DMS53 (cell line): Measurements from ENCODE around the gene CFAP70.
A peak's percentile ranks its signal among the peaks of the same experiment; 100 is the strongest.
"Not testable (repeated sequence)": the region's sequence is repeated elsewhere in the genome, so short reads cannot be mapped to it uniquely, and the experiment has no call there.

Source experiments
- DNase-seq: peaks from one replicate; lab custom pipeline; 2025; lab: John Stamatoyannopoulos, UW

The CFAP70 gene

GRCh38 chr10:73339436-73339835 is 19.2 kb downstream of the CFAP70 start:
- DNase-seq = no peak

GRCh38 chr10:73338801-73339368 is 19.8 kb downstream of the CFAP70 start:
- DNase-seq = no peak

GRCh38 chr10:73333202-73333601 is 25.5 kb downstream of the CFAP70 start:
- DNase-seq = no peak

- no peak for DNase-seq
Measured at GRCh38 chr10:73332379-73332778, 26.3 kb downstream of the CFAP70 start.

GRCh38 chr10:73328523-73328922 is 30.1 kb downstream of the CFAP70 start:
- not testable (repeated sequence) for DNase-seq

GRCh38 chr10:73325290-73325689 is 33.4 kb downstream of the CFAP70 start:
- DNase-seq = not testable (repeated sequence)

GRCh38 chr10:73323582-73323981 is 35.1 kb downstream of the CFAP70 start:
- not testable (repeated sequence) for DNase-seq

GRCh38 chr10:73310475-73310874 is 48.2 kb downstream of the CFAP70 start:
- DNase-seq = no peak

GRCh38 chr10:73307203-73307800 is 51.4 kb downstream of the CFAP70 start:
- no peak for DNase-seq

- peak; percentile 3 for DNase-seq
Measured at GRCh38 chr10:73306171-73306708, 52.4 kb downstream of the CFAP70 start.

GRCh38 chr10:73296946-73297345 is 61.7 kb downstream of the CFAP70 start:
- DNase-seq = no peak

GRCh38 chr10:73293461-73293860 is 65.2 kb downstream of the CFAP70 start:
- no peak for DNase-seq

- DNase-seq = no peak
Measured at GRCh38 chr10:73289958-73290357, 68.7 kb downstream of the CFAP70 start.

GRCh38 chr10:73287441-73287840 is 71.2 kb downstream of the CFAP70 start:
- DNase-seq = no peak

GRCh38 chr10:73281097-73281496 is 77.6 kb downstream of the CFAP70 start:
- DNase-seq = no peak

- no peak for DNase-seq
Measured at GRCh38 chr10:73264423-73264822, 94.2 kb downstream of the CFAP70 start.

- DNase-seq = peak; percentile 58
Measured at GRCh38 chr10:73263693-73264347, 94.8 kb downstream of the CFAP70 start.

GRCh38 chr10:73262880-73263555 is 95.6 kb downstream of the CFAP70 start:
- no peak for DNase-seq

- DNase-seq = peak; percentile 89
Measured at GRCh38 chr10:73262105-73262730, 96.4 kb downstream of the CFAP70 start.

GRCh38 chr10:73261362-73261995 is 97.2 kb downstream of the CFAP70 start:
- DNase-seq = no peak

- DNase-seq = peak; percentile 34
Measured at GRCh38 chr10:73258612-73259011, 100.1 kb downstream of the CFAP70 start.

- DNase-seq = peak; percentile 56
Measured at GRCh38 chr10:73253225-73253555, 105.5 kb downstream of the CFAP70 start.
